ENCODE measurements around the gene CROCC2.

Gene CROCC2

DNA sequence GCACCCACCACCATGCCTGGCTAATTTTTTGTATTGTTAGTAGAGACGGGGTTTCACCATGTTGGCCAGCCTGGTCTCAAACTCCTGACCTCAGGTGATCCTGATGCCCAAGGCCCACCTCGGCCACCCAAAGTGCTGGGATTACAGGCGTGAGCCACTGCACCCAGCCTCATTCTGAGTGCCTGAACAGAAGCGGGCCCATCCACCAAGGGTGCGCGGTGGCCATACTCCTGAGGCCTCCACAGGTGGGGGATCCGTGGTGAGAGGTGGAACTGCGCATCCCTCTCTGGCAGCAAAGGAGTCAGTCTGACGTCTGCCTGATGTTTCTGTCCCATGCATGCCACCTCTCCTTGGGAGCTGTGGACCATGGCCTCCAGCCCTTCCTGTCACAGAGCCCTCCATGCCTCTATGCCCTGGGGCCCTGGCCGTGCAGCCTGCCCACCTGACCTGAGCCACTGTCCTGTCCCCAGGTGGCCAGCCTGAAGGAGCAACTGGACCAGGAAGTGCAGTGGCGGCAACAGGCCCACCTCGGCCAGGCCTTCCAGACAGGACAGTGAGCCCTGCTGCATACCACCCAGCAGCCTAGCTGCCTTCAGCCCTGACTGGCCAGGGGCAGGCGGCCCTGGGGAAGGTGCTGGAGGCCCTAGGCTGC, 84.7 kb downstream of the CROCC2 start:
- H3K4me3 ChIP-seq (ENCODE audit: low read depth, low read length) = no peak overlapping the region
- DNase-seq (ENCODE audit: low read depth, low spot score) = no peak
- ChIA-PET CTCF (interaction anchor here (1.0 to 1.7 kb wide), 5 partner anchors 8 to 78 kb away, joined by 3 to 6 read pairs (median 5); no protein-coding TSS in a partner anchor), POLR2A (no interaction called here)
- no peak for TF ChIP-seq CTCF (IDR thresholded peaks at IDR 0.05; ENCODE audit: insufficient read depth, low read length, missing control alignments)

GRCh38 chr2:240991378-240992263, 85.5 kb downstream of the CROCC2 start:
- H3K4me3 ChIP-seq (ENCODE audit: low read depth, low read length) = no peak overlapping the region
- CTCF ChIA-PET = interaction anchor here (1.0 to 1.7 kb wide), 5 partner anchors 8 to 79 kb away, joined by 3 to 6 read pairs (median 5); no protein-coding TSS in a partner anchor
- TF ChIP-seq CTCF (IDR thresholded peaks at IDR 0.05; ENCODE audit: insufficient read depth, low read length, missing control alignments) = no peak
- POLR2A ChIA-PET = no interaction called here
- peak; percentile 23 for DNase-seq (ENCODE audit: low read depth, low spot score)

GRCh38 chr2:240992572-240993291, 86.6 kb downstream of the CROCC2 start:
- no peak for DNase-seq (ENCODE audit: low read depth, low spot score)
- H3K4me3 ChIP-seq (ENCODE audit: low read depth, low read length) = no peak overlapping the region
- ChIA-PET CTCF (interaction anchor here (1.3 kb wide), 1 partner anchor 9 kb away, joined by 5 read pairs; no protein-coding TSS in a partner anchor), POLR2A (no interaction called here)
- no peak for TF ChIP-seq CTCF (IDR thresholded peaks at IDR 0.05; ENCODE audit: insufficient read depth, low read length, missing control alignments)

DNA sequence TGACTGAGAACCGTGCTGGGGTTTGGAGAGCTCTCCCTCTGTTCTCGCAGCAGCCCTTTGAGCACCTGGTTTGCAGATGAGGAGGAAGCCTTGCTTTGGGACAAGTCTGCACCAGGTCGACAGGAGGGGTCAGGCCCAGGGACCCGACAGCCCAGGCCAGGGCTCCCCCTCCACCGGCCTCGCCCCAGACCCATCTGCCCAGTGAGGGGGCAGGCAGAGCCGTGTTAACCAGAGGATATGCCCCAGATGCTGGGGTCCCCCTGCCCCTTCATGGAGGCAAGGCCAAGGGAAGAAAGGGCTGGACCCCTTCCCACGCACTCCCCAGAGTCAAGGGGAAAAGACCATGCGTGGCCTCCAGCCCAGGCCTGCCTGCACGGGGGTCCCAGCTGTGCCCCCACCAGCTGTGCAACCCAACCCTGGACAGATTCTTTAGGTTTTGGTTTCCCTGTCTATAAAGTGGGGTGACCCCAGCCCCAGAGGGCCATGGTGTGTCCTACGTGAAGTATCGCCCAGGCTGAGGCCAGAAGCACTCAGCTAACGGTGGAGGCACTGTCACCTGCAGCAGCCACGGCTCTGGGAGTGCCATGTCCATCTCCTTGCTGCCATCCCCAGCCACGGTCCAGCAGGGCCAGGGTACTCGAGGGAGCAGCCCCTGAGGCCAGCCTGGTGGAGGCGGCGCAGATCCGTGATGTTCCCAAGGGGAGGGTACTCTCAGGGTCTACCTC, 87.5 kb downstream of the CROCC2 start:
- no peak for DNase-seq (ENCODE audit: low read depth, low spot score)
- no peak overlapping the region for H3K4me3 ChIP-seq (ENCODE audit: low read depth, low read length)
- ChIA-PET POLR2A (no interaction called here), CTCF (interaction anchor here (1.3 to 1.6 kb wide), 2 partner anchors 10 kb away, joined by 5 read pairs; no protein-coding TSS in a partner anchor)
- no peak for TF ChIP-seq CTCF (IDR thresholded peaks at IDR 0.05; ENCODE audit: insufficient read depth, low read length, missing control alignments)

GRCh38 chr2:240994171-240994896, 88.2 kb downstream of the CROCC2 start:
- ChIA-PET POLR2A (no interaction called here), CTCF (interaction anchor here (1.6 kb wide), 1 partner anchor 10 kb away, joined by 5 read pairs; no protein-coding TSS in a partner anchor)
- H3K4me3 ChIP-seq (ENCODE audit: low read depth, low read length) = no peak overlapping the region
- no peak for DNase-seq (ENCODE audit: low read depth, low spot score)
- no peak for TF ChIP-seq CTCF (IDR thresholded peaks at IDR 0.05; ENCODE audit: insufficient read depth, low read length, missing control alignments)
